PC-9 (cell line): Measurements from ENCODE around the gene MMP13. TPM values are rescaled to one million over a fixed set of nuclear protein-coding genes. Genes with fewer than 3 reads are reported as not detected.

Experiments
- BruUV-seq: library from RNA; stranded (reverse); fragments of 400-500 nt; replicated peaks from 2 replicates; lab custom pipeline; 2021; lab: Mats Ljungman, UMichigan
- CTCF ChIA-PET: fragments of 300-600 bp; sonication (Branson Sonifier 250); formaldehyde crosslinking; loops from one replicate; lab custom pipeline; 2022; ENCODE audit warnings: antibody characterized with exemption; lab: Charles Lee
- POLR2A ChIA-PET: fragments of 300-600 bp; sonication (Branson Sonifier 250); formaldehyde crosslinking; loops from one replicate; lab custom pipeline; 2022; ENCODE audit warnings: antibody characterized with exemption; ENCODE audit not compliant: unreplicated experiment; lab: Charles Lee
- DNase-seq, 2 experiments: peaks; one replicate each; pipeline versions ENCODE4 v3.0.0 to v3.0.0-alpha.2; 2015 to 2022; ENCODE audit warnings: mixed read lengths in 1 of 2
- H2AFZ ChIP-seq: fragments of 200-600 bp; sonication (generic); 2 replicates; pipeline ENCODE4 v1.8.1; 2017; ENCODE audit warnings: antibody characterized with exemption
- H3F3A ChIP-seq: fragments of 200-600 bp; sonication (generic); 2 replicates; pipeline ENCODE4 v1.8.1; 2017; ENCODE audit warnings: antibody characterized with exemption, mild to moderate bottlenecking, low read depth; ENCODE audit not compliant: insufficient read depth
- H3K27ac ChIP-seq: fragments of 200-600 bp; sonication (generic); 2 replicates; pipeline ENCODE4 v1.6.1; 2016; ENCODE audit warnings: mixed run types
- H3K27me3 ChIP-seq: fragments of 200-600 bp; sonication (generic); 2 replicates; pipeline ENCODE4 v1.6.1; 2016; ENCODE audit warnings: low read depth, mixed run types; ENCODE audit not compliant: insufficient read depth
- H3K36me3 ChIP-seq: fragments of 200-600 bp; sonication (generic); 2 replicates; pipeline ENCODE4 v1.6.1; 2016; ENCODE audit warnings: low read depth, mixed run types
- H3K4me1 ChIP-seq: fragments of 200-600 bp; sonication (generic); replicated peaks from 2 replicates; pipeline ENCODE4 v1.6.1; 2016; ENCODE audit warnings: mixed run types; ENCODE audit not compliant: insufficient read depth
- H3K4me2 ChIP-seq: fragments of 200-600 bp; sonication (generic); 2 replicates; pipeline ENCODE4 v1.6.1; 2017; ENCODE audit warnings: mixed run types
- H3K4me3 ChIP-seq: fragments of 200-600 bp; sonication (generic); 2 replicates; pipeline ENCODE4 v1.6.1; 2016; ENCODE audit warnings: mixed run types
- H3K79me2 ChIP-seq: fragments of 200-600 bp; sonication (generic); 2 replicates; pipeline ENCODE4 v1.6.1; 2017; ENCODE audit warnings: low read depth, mixed run types
- H3K9me2 ChIP-seq: fragments of 200-600 bp; sonication (generic); 2 replicates; pipeline ENCODE4 v1.8.1; 2017; ENCODE audit warnings: mild to moderate bottlenecking; ENCODE audit not compliant: insufficient read depth
- H3K9me3 ChIP-seq: fragments of 200-600 bp; sonication (generic); 2 replicates; pipeline ENCODE4 v1.8.1; 2016; ENCODE audit warnings: low read depth; ENCODE audit not compliant: insufficient read depth
- H4K20me1 ChIP-seq: fragments of 200-600 bp; sonication (generic); 2 replicates; pipeline ENCODE4 v1.8.1; 2017; ENCODE audit not compliant: insufficient read depth
- EZH2 ChIP-seq: fragments of 200-600 bp; sonication (generic); IDR thresholded peaks from 2 replicates; pipeline ENCODE4 v1.8.0; 2017; ENCODE audit warnings: antibody characterized with exemption, low read depth
- intact Hi-C: fragments of 100-400 bp; cut with micrococcal nuclease; formaldehyde crosslinking; loops from one replicate; pipeline ENCODE4 v1.10.0; 2022; ENCODE audit not compliant: unreplicated experiment
- total RNA-seq: library from RNA; stranded (reverse); gene quantifications from 2 replicates; pipeline ENCODE4 v1.2.3, GENCODE V29; 2021
- TF ChIP-seq, protein P1 (sequence below): fragments of 200-600 bp; sonication (generic); conservative IDR thresholded peaks from 2 replicates; pipeline ENCODE4 v1.6.1; 2017; ENCODE audit warnings: mixed run types, antibody characterized with exemption, mild to moderate bottlenecking, moderate library complexity

Gene MMP13
- total RNA-seq, 1 experiment from 2014 or later = not detected

DNA sequence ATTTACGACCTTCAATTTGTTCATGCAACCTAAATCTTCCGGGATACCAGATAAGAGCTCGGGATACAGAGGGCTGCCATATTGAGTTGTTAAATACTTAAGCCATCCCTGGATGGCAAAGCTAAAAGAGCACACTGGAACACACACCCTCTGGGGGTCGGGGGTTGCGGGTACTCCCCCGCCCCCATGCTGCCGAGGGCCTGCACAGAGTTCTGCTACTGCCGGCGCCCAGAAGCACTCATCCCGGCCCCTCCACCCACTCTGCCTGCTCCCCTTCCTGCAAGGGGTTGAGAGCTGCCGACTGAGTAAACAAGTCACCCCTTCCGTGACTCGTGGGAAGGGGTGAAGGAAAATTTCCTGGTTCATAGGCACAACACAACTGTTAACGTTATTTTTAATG is 9.3 kb upstream of the MMP13 start:
- TF ChIP-seq, protein P1, sequence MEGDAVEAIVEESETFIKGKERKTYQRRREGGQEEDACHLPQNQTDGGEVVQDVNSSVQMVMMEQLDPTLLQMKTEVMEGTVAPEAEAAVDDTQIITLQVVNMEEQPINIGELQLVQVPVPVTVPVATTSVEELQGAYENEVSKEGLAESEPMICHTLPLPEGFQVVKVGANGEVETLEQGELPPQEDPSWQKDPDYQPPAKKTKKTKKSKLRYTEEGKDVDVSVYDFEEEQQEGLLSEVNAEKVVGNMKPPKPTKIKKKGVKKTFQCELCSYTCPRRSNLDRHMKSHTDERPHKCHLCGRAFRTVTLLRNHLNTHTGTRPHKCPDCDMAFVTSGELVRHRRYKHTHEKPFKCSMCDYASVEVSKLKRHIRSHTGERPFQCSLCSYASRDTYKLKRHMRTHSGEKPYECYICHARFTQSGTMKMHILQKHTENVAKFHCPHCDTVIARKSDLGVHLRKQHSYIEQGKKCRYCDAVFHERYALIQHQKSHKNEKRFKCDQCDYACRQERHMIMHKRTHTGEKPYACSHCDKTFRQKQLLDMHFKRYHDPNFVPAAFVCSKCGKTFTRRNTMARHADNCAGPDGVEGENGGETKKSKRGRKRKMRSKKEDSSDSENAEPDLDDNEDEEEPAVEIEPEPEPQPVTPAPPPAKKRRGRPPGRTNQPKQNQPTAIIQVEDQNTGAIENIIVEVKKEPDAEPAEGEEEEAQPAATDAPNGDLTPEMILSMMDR = no peak
- TF ChIP-seq EZH2 = no peak
- Histone ChIP-seq H3K4me2 (no peak overlapping the region), H2AFZ (no peak overlapping the region), H3K27ac (no peak overlapping the region), H3K79me2 (no peaks in the 10 kb centered on the region), H3K9me3 (no peaks in the 10 kb centered on the region), H3F3A (0 out of 2 replicates have a peak, but pooled peaks cover 3% of the 10 kb centered on the region), H4K20me1 (no peaks in the 10 kb centered on the region), H3K9me2 (no peaks in the 10 kb centered on the region), H3K27me3 (no peaks in the 10 kb centered on the region), H3K36me3 (no peaks in the 10 kb centered on the region), H3K4me1 (peaks cover 11% of the 10 kb centered on the region), H3K4me3 (no peak overlapping the region)
- intact Hi-C loops = no loop called here
- no TSS peak for BruUV-seq
- POLR2A ChIA-PET = interaction anchor here (0.6 kb wide), 1 partner anchor 477 kb away, joined by 3 read pairs; no protein-coding TSS in a partner anchor
- no peak for DNase-seq
- CTCF ChIA-PET = no interaction called here

DNA sequence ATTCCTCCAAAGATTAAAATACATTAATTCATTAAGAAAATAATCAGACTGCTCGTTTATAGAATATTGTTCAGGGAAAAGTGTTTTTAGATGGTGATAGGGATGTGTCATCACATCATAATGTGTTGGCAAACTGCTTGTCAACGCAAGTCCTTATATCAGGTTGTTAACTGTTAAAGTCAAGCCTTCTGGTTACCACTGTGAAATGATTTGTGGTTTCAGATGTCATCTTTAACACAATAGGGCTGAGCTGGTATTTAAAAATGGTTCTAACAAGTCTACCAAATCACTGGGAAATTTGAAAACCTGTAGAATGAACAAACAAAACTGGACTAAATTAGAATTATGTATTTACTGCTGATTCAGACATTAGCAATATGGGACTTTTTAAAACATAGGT is 2.4 kb upstream of the MMP13 start:
- Histone ChIP-seq H3K79me2 (no peaks in the 10 kb centered on the region), H2AFZ (no peak overlapping the region), H3K9me3 (peaks cover 3% of the 10 kb centered on the region; the same call in 1 of the 2 replicates), H3K36me3 (no peaks in the 10 kb centered on the region), H4K20me1 (no peaks in the 10 kb centered on the region), H3K4me2 (no peak overlapping the region), H3K27ac (no peak overlapping the region), H3K9me2 (no peaks in the 10 kb centered on the region), H3K4me3 (no peak overlapping the region), H3F3A (no peaks in the 10 kb centered on the region), H3K4me1 (no peaks in the 10 kb centered on the region), H3K27me3 (no peaks in the 10 kb centered on the region)
- CTCF ChIA-PET = no interaction called here
- POLR2A ChIA-PET = no interaction called here
- TF ChIP-seq, protein P1 = no peak
- TF ChIP-seq EZH2 = no peak
- no TSS peak for BruUV-seq
- DNase-seq = no peak
- intact Hi-C loops = no loop called here

GRCh38 chr11:102950622-102951081 is 4.9 kb downstream of the MMP13 start:
- no peaks in the 10 kb centered on the region for H3F3A ChIP-seq
- H3K4me3 ChIP-seq = no peak overlapping the region
- ChIA-PET CTCF (no interaction called here), POLR2A (no interaction called here)
- no peak overlapping the region for H3K4me2 ChIP-seq
- H3K27me3 ChIP-seq = no peaks in the 10 kb centered on the region
- no peaks in the 10 kb centered on the region; the same call in 1 of the 2 replicates for H3K9me3 ChIP-seq
- H3K27ac ChIP-seq = no peak overlapping the region
- TF ChIP-seq EZH2 = no peak
- TF ChIP-seq, protein P1 = no peak
- no peaks in the 10 kb centered on the region for H3K79me2 ChIP-seq
- H3K36me3 ChIP-seq = no peaks in the 10 kb centered on the region
- no peaks in the 10 kb centered on the region for H3K9me2 ChIP-seq
- intact Hi-C loops = no loop called here
- no peak overlapping the region for H2AFZ ChIP-seq
- H3K4me1 ChIP-seq = no peaks in the 10 kb centered on the region; the same call in 1 of the 2 replicates
- H4K20me1 ChIP-seq = no peaks in the 10 kb centered on the region
- DNase-seq = peak in 1 of 2 experiments; percentile 57
- no TSS peak for BruUV-seq
